HG03066 (cell line): Measurements from ENCODE around the gene MR1.

Experiments used
- ATAC-seq: cut with Tn5 transposase; IDR thresholded peaks from one replicate; pipeline ENCODE4 v1.9.1; 2021; ENCODE audit warnings: low read depth; ENCODE audit not compliant: unreplicated experiment

Gene MR1

DNA sequence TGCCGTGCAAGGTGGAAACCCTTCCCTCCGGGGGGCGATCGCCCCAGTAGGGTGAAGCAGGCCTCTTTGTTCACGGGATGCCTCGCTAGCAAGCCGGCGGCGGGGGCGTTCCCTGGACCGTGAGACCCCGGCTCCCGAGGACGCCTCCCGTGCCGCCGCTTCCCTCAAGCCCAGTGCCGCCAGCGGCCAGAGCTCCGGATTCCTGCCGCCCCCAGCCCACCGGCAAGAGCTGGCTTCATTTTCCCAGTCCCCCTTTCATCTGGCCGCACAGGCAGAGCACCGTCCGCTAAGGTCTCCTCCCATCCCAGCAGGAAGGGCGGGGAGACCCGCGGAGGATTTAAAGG, 71.0 kb downstream of the MR1 start:
- no peak for ATAC-seq

- peak; percentile 76 for ATAC-seq
These were observed 71.6 kb downstream of the MR1 start for GRCh38 chr1:181105134-181106021.

DNA sequence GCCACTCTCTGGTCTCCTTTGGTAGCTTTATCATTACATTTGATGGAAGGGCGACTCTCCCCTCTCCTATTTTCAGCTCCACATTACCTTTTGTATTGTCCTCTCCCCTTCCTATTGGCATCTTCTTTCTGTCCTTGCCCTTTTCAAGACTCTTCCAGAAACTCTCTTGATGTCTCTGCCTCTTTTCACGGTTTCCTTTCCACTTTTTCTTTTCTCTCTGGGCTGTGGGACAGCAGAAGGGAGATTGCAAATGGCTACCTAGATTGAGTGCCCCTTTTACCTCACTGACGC, 72.2 kb downstream of the MR1 start:
- ATAC-seq, result no peak

- ATAC-seq, result no peak
These were observed 72.7 kb downstream of the MR1 start for GRCh38 chr1:181106479-181106878.

DNA sequence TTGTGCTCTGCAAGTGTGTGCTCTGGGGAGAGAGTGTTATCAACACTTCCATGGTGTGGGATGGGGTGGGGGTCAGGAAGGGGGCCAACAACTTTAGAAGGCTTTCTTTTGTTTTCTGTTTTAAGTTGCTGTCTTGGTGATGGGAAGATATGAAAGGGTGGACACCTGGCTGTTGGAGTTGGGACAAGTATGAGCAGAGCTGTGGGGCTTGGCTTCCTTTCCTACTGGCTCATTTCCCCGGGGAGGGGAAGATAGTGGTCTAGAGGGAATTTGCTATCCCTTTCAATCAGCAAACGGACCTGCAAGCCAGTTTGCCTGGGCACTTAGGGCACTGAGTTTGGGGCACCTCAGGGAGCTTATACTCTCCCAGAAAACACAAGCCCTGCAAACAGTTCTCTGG, 73.9 kb downstream of the MR1 start:
- ATAC-seq, result no peak

DNA sequence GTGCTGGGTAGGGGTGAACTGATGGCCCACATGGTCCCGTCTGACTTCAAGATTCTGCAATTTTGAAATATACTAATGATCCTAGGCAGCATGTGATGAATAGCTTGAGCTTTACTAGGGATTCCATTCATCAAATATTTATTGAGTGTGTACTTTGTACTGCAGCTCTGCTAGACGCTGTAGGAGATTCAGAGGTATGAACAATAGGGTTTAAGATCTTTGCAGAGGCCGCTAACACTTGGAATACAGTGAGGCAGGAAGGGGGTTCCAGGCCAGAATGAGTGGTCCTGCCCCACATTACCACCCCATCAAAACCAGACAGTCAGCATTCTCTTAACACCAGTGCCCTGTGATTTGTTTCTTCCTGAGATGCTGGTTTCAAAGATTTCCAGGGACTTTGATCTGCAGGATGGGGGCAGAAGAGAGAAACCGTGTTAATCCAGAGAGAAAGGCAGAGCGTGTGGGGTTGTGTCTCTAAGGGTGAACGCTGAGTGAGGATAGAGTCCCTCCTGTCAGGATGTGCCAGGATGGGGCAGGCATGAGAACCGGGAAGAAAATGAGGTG, 74.6 kb downstream of the MR1 start:
- ATAC-seq, result no peak

- ATAC-seq, result no peak
These were observed 76.2 kb downstream of the MR1 start for GRCh38 chr1:181110013-181110412.
